Measurements from ENCODE around the gene TMEM273. TPM values are rescaled to one million over a fixed set of nuclear protein-coding genes. Genes with fewer than 3 reads are reported as not detected.

TMEM273 gene
- total and polyA plus RNA-seq, 2 of the 4 experiments (the other 2 are of a cell fraction) = not detected

DNA sequence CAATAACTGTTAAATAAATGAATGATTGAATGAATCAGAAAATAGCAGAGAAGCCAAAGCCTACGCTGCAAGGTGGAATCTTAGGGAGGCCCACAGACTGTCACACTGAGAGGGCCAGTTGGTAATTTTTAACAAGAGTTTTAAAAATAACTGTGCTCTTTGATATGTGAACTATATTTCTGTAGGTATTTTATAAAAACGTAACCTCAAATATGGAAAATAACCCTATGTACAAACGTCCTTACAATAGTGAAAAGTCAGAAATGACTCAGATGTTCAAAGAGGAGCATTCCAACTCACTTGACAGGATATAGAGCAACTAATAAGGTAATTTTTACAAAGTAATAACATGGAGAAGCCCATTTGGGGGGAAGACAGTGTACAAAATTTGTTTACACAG lies 18.9 kb upstream of the TMEM273 start:
- Histone ChIP-seq H3K23ac (ENCODE audit: low read depth, low read length) (no peak overlapping the region), H3K56ac (ENCODE audit: extremely low read depth, insufficient read depth, low read length) (no peak overlapping the region), H3K9ac (ENCODE audit: low read depth, low read length) (no peak overlapping the region), H2BK15ac (ENCODE audit: low read depth, low read length) (no peak overlapping the region), H4K91ac (ENCODE audit: insufficient read depth, low read depth, low read length) (no peak overlapping the region), H2AK9ac (replicated peaks; ENCODE audit: low read depth, low read length, poor library complexity) (no peak overlapping the region), H2AFZ (replicated peaks; ENCODE audit: low read length, poor library complexity) (no peak overlapping the region), H3K18ac (ENCODE audit: low read depth, low read length) (no peak overlapping the region), H4K20me1 (ENCODE audit: insufficient read depth, low read length) (no peaks in the 10 kb centered on the region), H2AK5ac (ENCODE audit: low read depth, low read length) (no peak overlapping the region), H3K27ac (ENCODE audit: insufficient read depth, low read length) (no peak overlapping the region), H3K9me3 (ENCODE audit: control insufficient read depth, insufficient read depth, low read length) (no peaks in the 10 kb centered on the region; the same call in 1 of the 2 replicates), H3K14ac (replicated peaks; ENCODE audit: low read depth, low read length) (no peak overlapping the region), H3K4me1 (ENCODE audit: control insufficient read depth, insufficient read depth, low read length) (no peaks in the 10 kb centered on the region), H3K27me3 (ENCODE audit: control insufficient read depth, insufficient read depth, low read length) (peaks cover 36% of the 10 kb centered on the region), H2BK120ac (ENCODE audit: low read depth, low read length) (no peak overlapping the region), H3K79me1 (ENCODE audit: low read depth in 1 of 2, low read length in 2 of 2) (no peaks in the 10 kb centered on the region), H4K8ac (ENCODE audit: low read depth in 2 of 2, low read length in 2 of 2) (no peak overlapping the region), H4K5ac (ENCODE audit: low read depth, low read length) (no peak overlapping the region), H3K36me3 (ENCODE audit: control insufficient read depth, insufficient read depth, low read length) (no peaks in the 10 kb centered on the region), H3K4ac (ENCODE audit: low read depth, low read length) (no peak overlapping the region), H2BK20ac (ENCODE audit: low read depth, low read length) (no peak overlapping the region), H3K4me2 (ENCODE audit: low read depth, low read length) (no peak overlapping the region), H3K4me3 (ENCODE audit: insufficient read depth, low read depth, low read length) (no peak overlapping the region), H3K9me1 (ENCODE audit: insufficient read depth, low read length) (no peaks in the 10 kb centered on the region), H2BK5ac (ENCODE audit: low read depth, low read length, poor library complexity, severe bottlenecking) (no peak overlapping the region)
- DNase-seq = no peak
- no peak for TF ChIP-seq BHLHE40 (IDR thresholded peaks at IDR 0.05; ENCODE audit: low read depth, low read length)
- TF ChIP-seq RCOR1 (IDR thresholded peaks at IDR 0.05; ENCODE audit: insufficient replicate concordance, low read length) = no peak
- TF ChIP-seq MAFK (IDR thresholded peaks at IDR 0.05; ENCODE audit: low read depth, low read length) = no peak
- TF ChIP-seq RAD21 (IDR thresholded peaks at IDR 0.05; ENCODE audit: low read length) = no peak
- no peak for TF ChIP-seq NFE2L2 (IDR thresholded peaks at IDR 0.05; ENCODE audit: low read depth, low read length)
- TF ChIP-seq, protein P1, sequence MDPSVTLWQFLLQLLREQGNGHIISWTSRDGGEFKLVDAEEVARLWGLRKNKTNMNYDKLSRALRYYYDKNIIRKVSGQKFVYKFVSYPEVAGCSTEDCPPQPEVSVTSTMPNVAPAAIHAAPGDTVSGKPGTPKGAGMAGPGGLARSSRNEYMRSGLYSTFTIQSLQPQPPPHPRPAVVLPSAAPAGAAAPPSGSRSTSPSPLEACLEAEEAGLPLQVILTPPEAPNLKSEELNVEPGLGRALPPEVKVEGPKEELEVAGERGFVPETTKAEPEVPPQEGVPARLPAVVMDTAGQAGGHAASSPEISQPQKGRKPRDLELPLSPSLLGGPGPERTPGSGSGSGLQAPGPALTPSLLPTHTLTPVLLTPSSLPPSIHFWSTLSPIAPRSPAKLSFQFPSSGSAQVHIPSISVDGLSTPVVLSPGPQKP (IDR thresholded peaks at IDR 0.05; ENCODE audit: borderline replicate concordance, low read depth, low read length) = no peak
- intact Hi-C loops (cut with micrococcal nuclease) = no loop called here
- BruUV-seq (replicated peaks) = no TSS peak
- ATAC-seq (ENCODE audit: low read depth) = no peak
- POLR2A ChIA-PET (ENCODE audit: unreplicated experiment) = no interaction called here
- in situ Hi-C loops (cut with MboI; ENCODE audit: low sequenced_read_pairs) = no loop called here
- CTCF ChIA-PET = no interaction called here
- dilution Hi-C loops (cut with HindIII; ENCODE audit: low sequenced_read_pairs, unreplicated experiment) = no loop called here
- no CpG with 5 or more reads among the region's 3 CpGs for WGBS, 2 experiments (ENCODE audit: extremely low coverage in 2 of 2, insufficient read length in 1 of 2)
